HG03460 (cell line): ENCODE measurements around the gene RASSF5.
"Not testable (repeated sequence)": the region's sequence is repeated elsewhere in the genome, so short reads cannot be mapped to it uniquely, and the experiment has no call there.

Experiments used
- ATAC-seq: cut with Tn5 transposase; IDR thresholded peaks from one replicate; pipeline ENCODE4 v1.9.1; 2021; ENCODE audit not compliant: unreplicated experiment

Gene RASSF5

GRCh38 chr1:206476591-206476990, 30.7 kb upstream of the RASSF5 start:
- no peak for ATAC-seq

DNA sequence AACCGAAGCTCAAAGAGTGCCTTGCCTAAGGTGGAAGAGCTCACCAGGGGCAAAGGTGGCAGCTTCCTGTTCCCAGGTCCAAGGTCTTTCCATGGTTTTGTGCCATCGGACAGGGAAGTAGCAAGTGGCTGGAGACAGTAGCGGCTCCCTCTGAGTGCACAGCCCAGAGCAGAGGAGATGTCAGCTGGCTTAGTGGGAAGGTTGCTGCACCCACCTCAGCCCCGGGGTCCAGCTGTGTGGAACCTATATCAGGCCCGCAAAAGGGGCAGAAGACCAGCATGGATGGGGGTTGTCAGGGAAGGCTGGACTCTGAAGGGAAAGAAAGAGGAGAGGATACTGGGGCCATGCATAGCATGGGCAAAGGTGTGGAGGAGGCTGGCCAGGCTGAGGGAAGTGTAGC, 30.2 kb upstream of the RASSF5 start:
- ATAC-seq = no peak

DNA sequence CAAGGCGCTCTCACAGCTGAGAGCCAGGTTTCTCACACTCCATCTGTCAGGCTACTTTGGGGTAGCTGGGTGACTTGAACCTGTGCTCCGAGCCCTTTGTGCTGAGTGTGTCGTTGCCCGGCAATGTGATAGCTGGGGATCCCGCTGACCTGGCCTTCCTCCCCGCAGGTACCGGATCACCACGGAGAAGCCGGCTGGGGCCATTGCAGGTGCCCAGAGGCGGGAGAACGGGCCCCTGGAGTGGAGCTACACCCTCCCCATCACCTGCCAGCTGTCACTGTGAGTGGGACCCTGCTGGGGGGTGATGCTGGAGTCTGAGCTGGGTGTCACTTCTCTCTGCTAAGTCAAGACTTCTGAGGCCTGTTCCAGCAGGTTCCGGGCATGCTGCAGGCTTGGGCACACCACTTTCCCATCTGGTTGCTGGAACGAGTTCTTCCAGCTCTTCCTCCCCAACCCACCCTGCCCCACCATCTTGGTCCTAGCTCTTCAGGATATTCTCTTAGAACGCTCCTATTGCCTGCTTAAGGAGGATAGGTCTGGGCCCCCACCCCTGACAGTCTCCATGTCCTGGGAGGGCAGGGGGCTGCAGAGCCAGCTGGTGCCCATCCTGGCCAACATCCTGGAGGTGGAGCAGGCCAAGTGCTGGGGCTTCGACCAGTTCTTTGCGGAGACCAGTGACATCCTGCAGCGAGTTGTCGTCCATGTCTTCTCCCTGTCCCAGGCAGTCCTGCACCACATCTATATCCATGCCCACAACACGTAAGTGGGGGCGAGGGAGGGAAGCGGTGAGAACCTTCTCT, 29.6 kb upstream of the RASSF5 start:
- no peak for ATAC-seq

DNA sequence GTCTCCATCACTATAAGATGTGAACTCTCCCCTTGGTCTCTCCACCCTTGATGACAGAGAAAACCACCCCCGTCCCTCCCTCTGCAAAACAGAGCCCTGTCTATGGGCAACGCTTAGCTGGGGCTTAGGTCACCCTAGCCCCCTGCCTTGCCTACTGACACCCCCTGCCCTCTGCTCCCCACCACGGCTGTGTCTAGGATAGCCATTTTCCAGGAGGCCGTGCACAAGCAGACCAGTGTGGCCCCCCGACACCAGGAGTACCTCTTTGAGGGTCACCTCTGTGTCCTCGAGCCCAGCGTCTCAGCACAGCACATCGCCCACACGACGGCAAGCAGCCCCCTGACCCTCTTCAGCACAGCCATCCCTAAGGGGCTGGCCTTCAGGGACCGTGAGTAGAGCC, 28.6 kb upstream of the RASSF5 start:
- ATAC-seq = no peak

GRCh38 chr1:206479183-206480125, 27.9 kb upstream of the RASSF5 start:
- ATAC-seq = no peak

GRCh38 chr1:206480211-206480610, 27.1 kb upstream of the RASSF5 start:
- no peak for ATAC-seq

DNA sequence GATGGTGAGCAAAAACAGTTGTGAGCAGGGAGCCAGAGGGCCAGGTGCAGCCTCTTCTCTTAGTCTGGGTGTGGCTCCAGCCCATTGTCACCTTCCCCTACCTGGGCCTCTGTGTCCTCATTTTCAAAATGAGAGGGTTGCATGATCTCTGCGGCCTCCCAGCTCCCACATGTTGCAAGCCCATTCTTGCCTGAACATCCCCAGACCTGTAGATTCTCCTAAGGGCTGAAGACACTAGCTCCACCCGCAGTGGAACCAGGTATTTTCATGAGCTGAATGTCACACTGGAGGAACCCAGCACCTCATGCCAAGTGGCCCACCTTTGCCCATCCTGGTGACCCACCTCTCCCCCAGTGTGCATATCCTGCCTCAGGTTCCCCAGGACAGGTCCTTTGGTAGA, 24.7 kb upstream of the RASSF5 start:
- ATAC-seq = no peak

DNA sequence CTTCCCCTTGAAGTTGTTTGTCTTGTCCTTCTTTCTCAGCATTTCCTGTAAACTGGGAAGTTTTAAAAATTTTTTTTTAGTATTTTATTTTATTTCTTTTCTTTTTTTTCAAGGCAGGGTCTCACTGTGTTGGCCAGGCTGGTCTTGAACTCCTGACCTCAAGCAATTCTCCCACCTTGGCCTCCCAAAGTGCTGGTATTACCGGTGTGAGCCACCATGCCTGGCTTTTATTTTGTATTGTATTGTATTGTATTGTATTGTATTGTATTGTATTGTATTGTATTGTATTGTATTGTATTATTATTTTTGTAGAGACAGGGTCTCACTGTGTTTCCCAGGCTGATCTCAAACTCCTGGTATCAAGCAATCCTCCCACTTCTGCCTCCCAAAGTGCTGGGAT, 23.5 kb upstream of the RASSF5 start:
- not testable (repeated sequence) for ATAC-seq

- no peak for ATAC-seq
Measured at GRCh38 chr1:206484901-206485300, 22.4 kb upstream of the RASSF5 start.

GRCh38 chr1:206486995-206487788, 20.1 kb upstream of the RASSF5 start:
- ATAC-seq = no peak

GRCh38 chr1:206487970-206488369, 19.4 kb upstream of the RASSF5 start:
- no peak for ATAC-seq

- no peak for ATAC-seq
Measured at GRCh38 chr1:206488466-206488865, 18.9 kb upstream of the RASSF5 start.

DNA sequence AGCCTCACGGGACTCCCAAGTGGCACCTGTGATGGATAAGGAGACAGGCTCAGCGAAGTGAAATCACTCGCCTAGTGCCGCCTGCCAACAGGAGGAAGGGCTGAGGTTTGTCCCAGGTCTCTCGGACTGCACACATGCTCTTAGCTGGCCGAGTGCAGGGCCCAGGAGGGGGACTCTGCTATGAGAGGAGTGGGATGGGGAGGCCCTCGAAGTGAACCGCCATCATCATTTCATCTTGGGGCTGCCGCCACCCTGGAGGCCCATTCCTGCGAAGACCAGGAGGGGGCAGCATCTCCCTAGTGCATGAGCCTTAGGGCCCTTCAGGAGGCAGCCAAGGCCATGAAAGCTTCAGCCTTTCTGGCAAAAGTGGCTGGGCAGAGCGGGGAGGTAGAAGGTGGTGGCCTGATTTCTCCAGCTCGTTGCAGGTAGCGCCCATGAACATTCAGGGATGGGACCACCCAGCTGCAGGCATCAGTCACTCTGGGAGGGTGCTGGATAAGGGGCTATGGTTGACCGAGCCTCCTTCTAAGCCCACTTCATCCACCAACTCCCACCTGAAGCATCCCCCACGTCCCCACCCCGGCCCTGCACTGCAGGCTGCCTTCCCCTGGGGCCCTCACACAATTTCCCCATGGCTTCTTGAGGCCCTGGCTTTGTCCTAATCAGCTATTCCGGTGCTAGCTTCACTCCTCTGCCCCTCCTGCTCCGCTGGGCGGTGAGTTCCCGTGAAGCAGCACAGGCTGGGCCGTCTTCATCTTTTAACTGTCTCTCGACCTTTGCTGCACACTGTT, 17.2 kb upstream of the RASSF5 start:
- ATAC-seq = no peak

- ATAC-seq = no peak
Measured at GRCh38 chr1:206490771-206491405, 16.4 kb upstream of the RASSF5 start.

- no peak for ATAC-seq
Measured at GRCh38 chr1:206491616-206492015, 15.7 kb upstream of the RASSF5 start.

DNA sequence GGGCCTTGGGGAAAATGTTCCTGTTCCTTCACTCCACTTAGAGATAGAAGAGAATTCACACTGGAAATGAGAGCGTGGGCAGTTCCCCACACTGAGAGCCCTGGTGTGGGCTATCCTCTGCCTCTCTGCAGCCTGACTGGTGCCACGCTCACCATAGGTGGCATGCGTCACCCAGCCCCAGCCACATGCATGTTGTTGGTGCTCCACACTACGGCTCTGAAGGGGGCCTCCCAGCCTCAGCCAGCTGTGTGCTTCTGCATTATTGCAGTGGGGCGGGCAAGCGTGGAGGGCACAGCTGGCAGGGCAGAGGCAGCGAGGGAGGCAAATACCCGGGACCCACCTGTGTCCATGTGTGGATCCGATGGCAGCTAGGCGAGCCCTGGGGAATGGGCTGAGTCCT, 14.7 kb upstream of the RASSF5 start:
- no peak for ATAC-seq

GRCh38 chr1:206493279-206493678, 14.1 kb upstream of the RASSF5 start:
- ATAC-seq = no peak

- no peak for ATAC-seq
Measured at GRCh38 chr1:206495011-206495461, 12.3 kb upstream of the RASSF5 start.

GRCh38 chr1:206495493-206496046, 11.8 kb upstream of the RASSF5 start:
- ATAC-seq = peak; percentile 29
